Stimulated activated naive CD8-positive, alpha-beta T cell treated with anti-CD3 and anti-CD28 coated beads, Interleukin-15, amount 100 ng/mL, for 72 hours (primary cell): Measurements from ENCODE around the gene MBD3L2B.
"Not testable (repeated sequence)": the region's sequence is repeated elsewhere in the genome, so short reads cannot be mapped to it uniquely, and the experiment has no call there.

ENCODE experiments used
- ATAC-seq: fragments of 150-1000 bp; cut with Tn5 transposase; 2 replicates; pipeline ENCODE4 v1.10.0; 2021; ENCODE audit warnings: mild to moderate bottlenecking, moderate library complexity
- DNase-seq, 2 donors: peaks; one replicate each; pipeline ENCODE4 v3.0.0; 2021 to 2022
- H3K27ac Mint-ChIP-seq, 2 donors: one replicate each; pipeline ENCODE4 v1.8.0; 2022; ENCODE audit warnings: mild to moderate bottlenecking in 2 of 2, mixed read lengths in 2 of 2, moderate library complexity in 2 of 2
- H3K27me3 Mint-ChIP-seq: one replicate; pipeline ENCODE4 v1.8.0; 2022; ENCODE audit warnings: mixed read lengths
- H3K4me1 Mint-ChIP-seq: one replicate; pipeline ENCODE4 v1.8.0; 2022; ENCODE audit warnings: mild to moderate bottlenecking, mixed read lengths
- H3K4me3 Mint-ChIP-seq, 2 donors: one replicate each; pipeline ENCODE4 v1.8.0; 2022; ENCODE audit warnings: mild to moderate bottlenecking in 2 of 2, mixed read lengths in 2 of 2, moderate library complexity in 1 of 2
- H3K9me3 Mint-ChIP-seq, 2 donors: one replicate each; pipeline ENCODE4 v1.8.0; 2022; ENCODE audit warnings: mixed read lengths in 2 of 2

The MBD3L2B gene

DNA sequence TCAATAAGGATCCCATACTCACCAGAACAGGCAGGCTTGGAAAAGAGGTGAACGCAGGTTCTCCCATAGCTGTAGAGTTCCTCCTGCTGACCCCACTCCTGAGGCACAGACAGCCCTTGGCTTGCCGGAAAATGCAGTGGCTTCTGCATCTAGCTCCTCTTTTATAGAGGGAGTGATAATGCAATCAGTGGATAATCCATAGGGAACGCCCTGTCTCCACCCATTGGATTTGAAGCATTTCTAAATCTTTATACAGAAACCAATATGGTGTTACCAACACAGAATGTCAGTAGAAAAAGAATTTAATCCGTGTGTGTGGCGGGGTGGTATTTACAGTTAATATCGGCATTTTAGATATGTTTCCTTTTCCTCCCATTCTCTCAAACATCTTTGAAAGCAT is at the start of gene MBD3L2B:
MBD3L2B (minus strand) TSS at position 101 of the 400 bp plus-strand sequence; CDS start at position 67, 34 bp downstream.
- not testable (repeated sequence) for H3K27me3 Mint-ChIP-seq, DNase-seq, H3K4me3 Mint-ChIP-seq, ATAC-seq, H3K4me1 Mint-ChIP-seq, H3K9me3 Mint-ChIP-seq, H3K27ac Mint-ChIP-seq

DNA sequence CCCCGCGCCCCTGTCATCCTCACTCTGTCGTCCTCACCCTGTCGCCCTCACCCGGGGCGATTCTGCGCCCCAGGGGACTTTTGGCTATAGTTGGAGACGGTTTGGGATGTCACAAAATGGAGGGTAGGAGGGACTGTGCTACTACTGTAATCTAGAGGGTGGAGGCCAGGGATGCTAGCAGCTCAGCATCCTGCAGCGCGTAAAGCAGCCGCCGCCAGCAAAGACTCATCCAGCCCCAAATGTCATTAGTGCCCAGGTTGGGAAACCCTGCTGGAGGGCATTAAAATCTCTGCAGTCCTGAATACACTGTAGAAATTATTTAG is 48.6 kb upstream of the MBD3L2B start:
- DNase-seq (no peak), ATAC-seq (peak; percentile 41)
- H3K4me1 Mint-ChIP-seq = peaks cover 17% of the 10 kb centered on the region
- H3K4me3 Mint-ChIP-seq = peak overlapping the region; percentile 88 to 98
- H3K27me3 Mint-ChIP-seq = no peaks in the 10 kb centered on the region
- H3K27ac Mint-ChIP-seq = peak overlapping the region; percentile 96 to 97
- H3K9me3 Mint-ChIP-seq = peaks cover 5 to 13% of the 10 kb centered on the region in 2 donors

DNA sequence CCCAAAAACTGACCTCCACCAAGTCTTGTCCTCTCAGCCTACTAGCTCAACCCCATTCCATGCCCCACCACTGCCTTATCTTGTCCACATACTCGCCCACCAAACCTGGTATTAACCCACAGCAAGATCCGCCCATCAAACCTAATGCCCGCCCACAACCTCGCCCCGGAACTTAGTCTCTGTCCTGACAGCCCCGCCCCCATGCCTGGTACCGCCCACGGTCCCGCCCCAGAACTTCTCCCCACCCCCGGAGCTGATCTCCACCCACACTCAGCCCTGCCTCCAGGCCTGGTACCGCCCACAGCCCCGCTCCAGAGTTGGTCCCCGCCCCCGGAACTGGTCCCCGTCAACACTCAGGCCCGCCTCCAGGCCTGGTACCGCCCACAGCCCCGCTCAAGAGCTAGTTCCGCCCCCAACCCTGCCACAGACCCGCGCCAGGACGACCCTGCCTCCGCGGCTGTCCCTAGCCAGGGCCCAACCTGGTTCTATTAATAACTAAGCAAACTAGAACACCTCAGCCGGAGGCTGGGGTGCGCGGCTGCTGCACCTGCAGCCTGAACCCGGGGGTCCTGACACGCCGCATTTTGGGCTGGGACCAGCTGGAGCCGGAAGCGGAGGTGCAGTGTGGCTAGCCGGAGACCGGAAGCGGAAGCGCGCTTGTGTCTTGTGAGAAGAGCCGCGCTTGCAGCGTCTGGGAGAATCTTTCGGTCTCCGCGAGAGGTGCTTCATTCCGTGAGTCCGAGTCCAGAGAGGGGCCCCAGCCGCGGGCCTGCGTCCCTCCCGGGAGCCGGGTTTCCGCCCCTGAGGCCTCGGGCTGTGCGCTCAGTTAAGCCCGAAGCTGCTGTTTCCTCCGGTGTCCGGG is 48.0 kb upstream of the MBD3L2B start, which contains the start of gene ZNF557:
ZNF557 (plus strand) TSS at position 662 of the 862 bp plus-strand sequence. CDS start 5,372 bp downstream, outside the sequence.
- DNase-seq = peak; percentile 98 to 99
- Mint-ChIP-seq H3K4me1 (peaks cover 17% of the 10 kb centered on the region), H3K9me3 (peaks cover 1 to 9% of the 10 kb centered on the region in 2 donors), H3K4me3 (peak within 1 kb of the TSS; percentile 88 to 98), H3K27me3 (no peaks in the 10 kb centered on the region), H3K27ac (peak within 1 kb of the TSS; percentile 96 to 97)
- ATAC-seq = peak; percentile 96

DNA sequence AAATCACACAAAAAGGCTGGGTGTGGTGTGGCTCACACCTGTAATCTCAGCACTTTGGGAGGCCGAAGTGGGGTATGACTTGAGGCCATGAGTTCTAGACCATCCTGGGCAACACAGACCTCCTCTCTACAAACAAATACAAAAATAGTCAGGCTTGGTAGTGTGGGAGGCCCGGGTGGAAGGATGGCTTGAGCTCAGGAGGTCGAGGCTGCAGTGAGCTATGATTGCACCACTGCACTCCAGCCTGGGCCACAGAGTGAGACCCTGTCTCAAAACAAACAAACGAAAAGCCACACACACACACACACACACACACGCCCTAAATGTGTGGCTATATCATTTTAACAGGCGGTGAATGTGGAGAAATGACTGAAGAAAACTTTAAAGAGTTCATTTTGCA is 47.4 kb upstream of the MBD3L2B start:
- DNase-seq (no peak), ATAC-seq (no peak)
- peak overlapping the region; percentile 10 to 97 for H3K27ac Mint-ChIP-seq
- peaks cover 0 to 7% of the 10 kb centered on the region in 2 donors for H3K9me3 Mint-ChIP-seq
- peaks cover 17% of the 10 kb centered on the region for H3K4me1 Mint-ChIP-seq
- H3K4me3 Mint-ChIP-seq = peak overlapping the region; percentile 88 to 98
- no peaks in the 10 kb centered on the region for H3K27me3 Mint-ChIP-seq

DNA sequence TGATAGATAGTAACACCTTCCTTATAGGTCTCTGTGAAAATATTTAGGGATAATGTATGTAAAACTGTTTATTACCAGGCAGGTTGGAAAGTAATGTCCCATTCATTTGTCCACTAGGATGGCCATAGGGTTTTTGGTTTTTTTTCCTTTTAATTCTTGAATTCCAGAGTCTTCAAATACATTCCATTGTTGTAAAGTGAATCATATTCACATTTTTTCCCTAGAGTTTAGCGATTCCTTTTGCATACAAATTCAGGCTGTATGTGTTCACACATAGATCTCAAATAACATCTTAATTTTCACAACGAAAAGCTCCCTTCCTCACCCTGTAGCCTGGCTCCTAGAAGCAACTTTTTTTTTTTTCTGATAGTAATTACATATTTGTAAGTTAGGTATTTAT is 46.5 kb upstream of the MBD3L2B start:
- no peak overlapping the region for H3K4me3 Mint-ChIP-seq
- H3K27ac Mint-ChIP-seq = no peak overlapping the region
- H3K27me3 Mint-ChIP-seq = no peaks in the 10 kb centered on the region
- no peak for DNase-seq
- H3K9me3 Mint-ChIP-seq = peaks cover 0 to 7% of the 10 kb centered on the region in 2 donors
- peaks cover 16% of the 10 kb centered on the region for H3K4me1 Mint-ChIP-seq
- no peak for ATAC-seq

DNA sequence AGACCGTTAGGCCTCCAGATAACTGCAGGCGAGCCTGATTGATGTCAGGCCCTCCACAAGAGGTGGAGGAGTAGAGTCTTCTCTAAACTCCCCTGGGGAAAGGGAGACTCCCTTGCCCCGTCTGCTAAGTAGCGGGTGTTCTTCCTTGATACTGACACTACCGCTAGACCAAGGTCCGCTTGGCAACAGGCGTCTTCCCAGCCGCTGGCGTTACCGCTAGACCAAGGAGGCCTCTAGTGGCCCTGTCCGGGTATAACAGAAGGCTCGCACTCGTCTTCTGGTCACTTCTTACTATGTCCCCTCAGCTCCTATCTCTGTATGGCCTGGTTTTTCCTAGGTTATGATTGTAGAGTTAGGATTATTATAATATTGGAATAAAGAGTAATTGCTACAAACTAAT is 45.9 kb upstream of the MBD3L2B start:
- H3K4me1 Mint-ChIP-seq, ATAC-seq, H3K27ac Mint-ChIP-seq, H3K4me3 Mint-ChIP-seq, H3K27me3 Mint-ChIP-seq, H3K9me3 Mint-ChIP-seq, DNase-seq: not testable (repeated sequence)

DNA sequence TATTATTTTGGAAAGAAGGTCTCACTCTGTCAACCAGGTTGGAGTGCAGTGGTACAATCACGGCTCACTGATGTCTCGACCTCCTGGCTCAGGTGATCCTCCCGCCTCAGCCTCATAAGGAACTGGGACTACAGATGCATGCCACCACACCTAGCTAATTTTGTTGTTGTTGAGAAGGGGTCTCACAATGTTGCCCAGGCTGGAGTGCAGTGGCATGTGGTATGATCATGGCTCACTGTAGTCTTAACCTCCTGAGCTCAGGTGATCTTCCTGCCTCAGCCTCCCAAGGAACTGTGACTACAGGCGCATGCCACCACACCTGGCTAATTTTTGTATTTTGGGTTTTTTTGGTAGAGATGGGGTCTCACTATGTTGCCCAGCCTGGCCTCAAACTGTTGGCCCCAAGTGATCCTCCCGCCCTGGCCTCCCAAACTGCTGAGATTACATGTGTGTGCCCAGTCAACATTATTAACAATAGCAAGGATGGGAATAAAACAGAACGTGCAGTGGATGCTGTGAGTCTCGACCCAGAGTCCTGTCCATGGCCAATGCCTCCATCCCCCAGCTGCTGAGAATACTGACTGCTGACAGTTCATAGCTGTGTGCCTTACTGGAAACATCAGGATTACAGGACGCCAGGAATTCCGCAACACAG is 42.7 kb upstream of the MBD3L2B start:
- Mint-ChIP-seq H3K27ac (no peak overlapping the region), H3K9me3 (peaks cover 0 to 7% of the 10 kb centered on the region in 2 donors), H3K27me3 (no peaks in the 10 kb centered on the region), H3K4me1 (peaks cover 6% of the 10 kb centered on the region), H3K4me3 (no peak overlapping the region)
- peak; percentile 39 for ATAC-seq
- no peak for DNase-seq

DNA sequence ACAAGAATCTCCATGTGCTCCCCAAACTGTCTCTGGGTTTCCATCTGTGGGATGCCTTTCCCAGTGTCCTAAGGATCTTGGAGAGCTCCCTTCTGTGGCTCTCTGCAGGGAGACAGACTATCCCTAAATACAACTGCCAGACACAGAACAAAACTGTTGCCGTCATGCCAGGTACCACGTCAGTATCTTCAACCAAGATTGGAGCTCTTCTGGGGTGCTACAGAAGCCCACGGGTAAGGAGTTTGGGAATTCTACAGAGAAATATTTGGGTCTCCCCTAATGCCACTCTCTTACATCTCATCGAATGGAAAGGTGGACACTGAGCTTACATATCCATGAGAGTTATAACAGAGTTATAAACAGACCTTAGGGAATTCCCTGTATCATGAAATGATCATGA is 42.1 kb upstream of the MBD3L2B start:
- Mint-ChIP-seq H3K4me1 (peaks cover under 1% of the 10 kb centered on the region), H3K27me3 (no peaks in the 10 kb centered on the region), H3K9me3 (peaks cover 0 to 7% of the 10 kb centered on the region in 2 donors), H3K4me3 (no peak overlapping the region), H3K27ac (no peak overlapping the region)
- DNase-seq (no peak), ATAC-seq (peak; percentile 12)

DNA sequence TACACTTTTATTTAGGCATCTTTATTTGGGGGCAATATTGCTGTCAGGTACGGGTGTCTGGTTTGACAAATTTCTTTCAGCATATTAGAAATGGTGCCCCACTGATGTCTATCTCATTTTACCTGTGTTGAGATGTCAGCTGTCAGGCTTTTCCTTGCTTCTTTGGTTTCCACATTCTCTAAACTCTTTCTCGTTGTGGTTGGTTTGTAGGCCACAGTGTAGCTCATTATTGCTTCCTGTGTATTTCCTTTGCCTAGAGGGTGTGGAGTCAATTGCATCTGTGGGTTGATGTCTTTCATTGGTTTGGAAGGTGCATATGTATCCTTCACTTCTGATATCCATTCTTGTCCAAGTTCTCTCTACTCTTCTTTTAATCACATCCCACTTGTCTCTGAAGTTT is 38.7 kb upstream of the MBD3L2B start:
- not testable (repeated sequence) for H3K4me3 Mint-ChIP-seq, H3K27ac Mint-ChIP-seq, H3K9me3 Mint-ChIP-seq, H3K27me3 Mint-ChIP-seq, DNase-seq, H3K4me1 Mint-ChIP-seq
- ATAC-seq = peak; percentile 64

DNA sequence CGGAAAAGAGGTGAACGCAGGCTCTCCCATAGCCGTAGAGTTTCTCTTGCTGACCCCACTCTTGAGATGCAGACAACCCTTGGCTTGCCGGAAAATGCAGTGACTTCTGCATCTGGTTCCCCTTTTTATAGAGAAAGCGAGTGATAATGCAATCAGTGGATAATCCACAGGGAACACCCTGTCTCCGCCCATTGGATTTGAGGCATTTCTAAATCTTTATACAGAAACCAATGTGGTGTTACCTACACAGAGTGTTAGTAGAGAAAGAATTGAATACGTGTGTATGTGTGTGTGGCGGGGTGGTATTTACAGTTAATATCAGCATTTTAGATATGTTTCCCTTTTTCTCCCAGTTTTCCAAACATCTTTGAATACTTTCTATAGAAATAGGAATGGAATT is 37.3 kb upstream of the MBD3L2B start, which contains the start of gene MBD3L3:
MBD3L3 (minus strand) TSS at position 101 of the 400 bp plus-strand sequence; CDS start at position 30, 71 bp downstream.
- H3K4me1 Mint-ChIP-seq, H3K27ac Mint-ChIP-seq, H3K27me3 Mint-ChIP-seq, H3K9me3 Mint-ChIP-seq, ATAC-seq, DNase-seq, H3K4me3 Mint-ChIP-seq: not testable (repeated sequence)

DNA sequence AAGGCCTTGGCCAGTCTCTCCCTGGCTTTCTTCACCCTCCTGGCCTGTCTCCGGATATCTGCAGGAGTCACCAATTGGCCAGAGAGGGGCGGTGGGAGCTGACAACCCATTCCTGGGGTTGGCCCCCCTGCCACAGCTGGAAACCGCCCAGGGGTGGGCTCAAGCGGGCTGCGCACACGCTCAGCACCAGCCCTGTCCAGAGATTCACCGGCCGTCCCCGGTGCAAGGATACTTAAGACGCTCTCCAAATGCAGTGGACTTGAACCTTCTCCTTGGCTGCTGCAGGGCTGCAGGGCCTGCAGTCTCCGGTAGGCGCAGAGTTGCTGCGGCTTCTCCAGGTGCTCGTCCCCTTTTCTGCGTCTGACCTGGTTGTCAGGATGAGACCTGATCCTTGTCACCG is 35.1 kb upstream of the MBD3L2B start:
- H3K4me1 Mint-ChIP-seq, H3K4me3 Mint-ChIP-seq, ATAC-seq, DNase-seq, H3K27me3 Mint-ChIP-seq, H3K9me3 Mint-ChIP-seq, H3K27ac Mint-ChIP-seq: not testable (repeated sequence)

DNA sequence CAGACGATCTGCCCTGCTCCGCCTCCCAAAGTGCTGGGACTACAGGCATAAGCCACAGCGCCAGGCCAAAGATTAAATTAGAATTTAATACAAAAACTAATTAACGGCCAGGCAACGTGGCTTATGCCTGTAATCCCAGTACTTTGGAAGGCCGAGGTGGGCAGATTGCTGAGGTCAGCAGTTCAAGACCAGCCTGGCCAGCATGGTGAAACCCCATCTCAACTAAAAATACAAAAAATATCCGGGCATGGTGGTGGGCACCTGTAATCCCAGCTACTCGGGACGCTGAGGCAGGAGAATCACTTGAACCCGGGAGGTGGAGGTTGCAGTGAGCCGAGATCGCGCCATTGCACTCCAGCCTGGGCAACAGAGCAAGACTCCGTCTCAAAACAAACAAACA is 34.4 kb upstream of the MBD3L2B start:
- H3K27ac Mint-ChIP-seq, H3K27me3 Mint-ChIP-seq, H3K9me3 Mint-ChIP-seq, ATAC-seq, DNase-seq, H3K4me3 Mint-ChIP-seq, H3K4me1 Mint-ChIP-seq: not testable (repeated sequence)

DNA sequence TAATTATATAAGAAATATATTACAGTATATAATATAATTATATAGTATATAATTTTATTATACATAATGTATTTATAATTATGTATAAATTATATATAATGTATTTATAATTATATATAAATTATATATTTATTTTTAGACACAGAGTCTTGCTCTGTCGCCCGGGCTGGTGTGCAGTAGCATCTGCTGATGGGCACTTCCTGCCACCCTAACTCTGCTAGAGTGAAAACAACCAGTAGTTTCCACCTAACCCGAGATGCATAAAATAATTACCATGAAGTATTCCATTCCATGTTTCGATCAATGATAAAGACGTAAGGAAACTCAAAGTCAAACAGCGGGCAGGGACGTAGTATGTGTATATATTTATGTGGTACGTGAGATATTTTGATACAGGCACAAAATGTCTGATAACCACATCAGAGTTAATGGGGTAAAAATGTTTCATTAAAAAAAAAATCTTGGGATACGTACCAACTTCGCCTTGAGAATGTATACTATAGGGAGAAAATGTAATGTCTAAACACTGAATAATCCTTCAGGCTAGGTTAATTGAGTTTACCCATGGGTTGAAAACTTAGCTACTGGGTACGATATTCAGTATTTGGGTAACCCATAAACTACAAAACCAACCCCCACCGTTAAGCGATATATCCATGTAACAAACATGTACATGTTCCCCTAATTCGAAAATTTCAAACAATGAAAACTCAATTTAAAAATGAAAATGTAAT is 33.6 kb upstream of the MBD3L2B start:
- not testable (repeated sequence) for DNase-seq, ATAC-seq

DNA sequence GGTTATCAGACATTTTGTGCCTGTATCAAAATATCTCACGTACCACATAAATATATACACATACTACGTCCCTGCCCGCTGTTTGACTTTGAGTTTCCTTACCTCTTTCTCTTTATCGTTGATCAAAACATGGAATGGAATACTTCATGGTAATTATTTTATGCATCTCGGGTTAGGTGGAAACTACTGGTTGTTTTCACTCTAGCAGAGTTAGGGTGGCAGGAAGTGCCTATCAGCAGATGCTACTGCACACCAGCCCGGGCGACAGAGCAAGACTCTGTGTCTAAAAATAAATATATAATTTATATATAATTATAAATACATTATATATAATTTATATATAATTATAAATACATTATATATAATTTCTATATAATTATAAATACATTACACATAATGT is 31.7 kb upstream of the MBD3L2B start:
- not testable (repeated sequence) for ATAC-seq, DNase-seq, H3K27me3 Mint-ChIP-seq, H3K9me3 Mint-ChIP-seq, H3K4me3 Mint-ChIP-seq, H3K4me1 Mint-ChIP-seq, H3K27ac Mint-ChIP-seq

More for the DNA sequence above, 33.6 kb upstream of the MBD3L2B start:
- not testable (repeated sequence) for H3K4me3 Mint-ChIP-seq, H3K4me1 Mint-ChIP-seq, H3K27ac Mint-ChIP-seq, H3K9me3 Mint-ChIP-seq, H3K27me3 Mint-ChIP-seq

DNA sequence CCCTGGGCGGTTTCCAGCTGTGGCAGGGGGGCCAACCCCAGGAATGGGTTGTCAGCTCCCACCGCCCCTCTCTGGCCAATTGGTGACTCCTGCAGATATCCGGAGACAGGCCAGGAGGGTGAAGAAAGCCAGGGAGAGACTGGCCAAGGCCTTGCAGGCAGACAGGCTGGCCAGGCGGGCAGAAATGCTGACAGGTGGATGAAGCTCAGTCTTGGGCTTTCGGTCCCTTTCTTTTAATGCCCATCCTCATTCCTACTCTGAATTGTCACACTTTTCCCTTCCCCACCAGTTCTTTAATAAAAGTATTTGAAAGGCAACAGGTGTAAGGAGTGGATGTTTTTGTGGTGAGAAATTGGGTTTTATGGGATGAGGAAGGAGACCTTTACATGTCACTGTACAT is 30.2 kb upstream of the MBD3L2B start:
- ATAC-seq, H3K4me1 Mint-ChIP-seq, H3K27me3 Mint-ChIP-seq, H3K4me3 Mint-ChIP-seq, H3K27ac Mint-ChIP-seq, H3K9me3 Mint-ChIP-seq, DNase-seq: not testable (repeated sequence)
